ENCODE results near the gene KRTAP10-10. TPM values are rescaled to one million over a fixed set of nuclear protein-coding genes. Genes with fewer than 3 reads are reported as not detected.

The KRTAP10-10 gene
- total and polyA plus RNA-seq, 2 of the 8 experiments (the other 6 are each of a cell fraction or from before 2014, with no cell fraction given), result not detected

DNA sequence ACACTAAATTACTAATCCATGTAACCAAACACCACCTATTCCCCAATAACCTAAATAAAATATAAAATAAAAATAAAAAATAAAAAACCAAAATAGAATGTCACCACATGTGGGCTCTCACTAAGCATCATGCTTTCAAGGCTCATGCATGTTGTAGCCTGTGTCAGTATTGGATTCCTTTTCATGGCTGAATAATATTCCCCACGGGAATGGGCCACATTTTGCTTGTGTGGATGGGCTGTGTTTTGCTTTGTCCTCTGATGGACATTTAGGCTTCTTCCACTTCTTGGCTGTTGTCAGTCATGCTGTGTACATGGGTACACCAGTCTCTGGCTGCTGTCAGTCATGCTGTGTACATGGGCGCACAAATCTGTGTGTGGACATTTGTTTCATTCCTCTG lies 48.1 kb upstream of the KRTAP10-10 start:
- H2BK5ac ChIP-seq (ENCODE audit: low read depth, low read length), result no peak overlapping the region
- CTCF ChIA-PET (ENCODE audit: partially characterized antibody), result no interaction called here
- no peak overlapping the region for H3K56ac ChIP-seq (replicated peaks; ENCODE audit: insufficient read length, low read depth, low read length)
- H2AFZ ChIP-seq (ENCODE audit: low read length), result no peak overlapping the region
- H2BK20ac ChIP-seq (ENCODE audit: low read length), result no peak overlapping the region
- peak overlapping the region; percentile 17 for H4K91ac ChIP-seq (replicated peaks; ENCODE audit: insufficient read length, low read length)
- H2BK12ac ChIP-seq (ENCODE audit: low read depth, low read length), result no peak overlapping the region; the same call in 1 of the 2 replicates
- no peak overlapping the region for H4K8ac ChIP-seq (ENCODE audit: extremely low read depth, insufficient read depth, low read length)
- H3K36me3 ChIP-seq (ENCODE audit: control insufficient read depth in 2 of 4, insufficient read depth in 4 of 4, low read length in 3 of 4), result no peaks in the 10 kb centered on the region; a peak in 1 of 8 replicates
- H3K79me2 ChIP-seq (ENCODE audit: control insufficient read depth in 1 of 2, insufficient read depth in 2 of 2, low read length in 2 of 2), result no peaks in the 10 kb centered on the region
- no peaks in the 10 kb centered on the region for H3K79me1 ChIP-seq (ENCODE audit: low read depth, low read length)
- no peaks in the 10 kb centered on the region for H3K27me3 ChIP-seq (replicated peaks in 1 of 4; ENCODE audit: control insufficient read depth in 3 of 4, extremely low read depth in 1 of 4, insufficient read depth in 3 of 4, low read length in 3 of 4)
- no peak overlapping the region for H3K18ac ChIP-seq (ENCODE audit: extremely low read depth, low read length)
- H3K4me2 ChIP-seq (ENCODE audit: insufficient read depth in 1 of 2, low read depth in 2 of 2, low read length in 2 of 2), result no peak overlapping the region
- 91% methylated on average over 2 of the region's 2 CpGs; no CpG with 5 or more reads in 1 of the 2 experiments for WGBS, 2 experiments (ENCODE audit: extremely low coverage in 1 of 2, insufficient coverage in 1 of 2, insufficient read length in 1 of 2, insufficient replicate concordance in 2 of 2, low coverage in 1 of 2, low lambda C conversion rate in 2 of 2, missing lambda C conversion rate in 1 of 2)
- H3K4ac ChIP-seq (replicated peaks; ENCODE audit: insufficient read length, low read depth, low read length), result no peak overlapping the region
- 0 out of 2 replicates have a peak, but pooled peaks cover 4% of the 10 kb centered on the region for H3K23me2 ChIP-seq (ENCODE audit: low read depth, low read length)
- DNase-seq (ENCODE audit: low read depth in 1 of 2, low spot score in 2 of 2) (no peak), FAIRE-seq (no peak)
- POLR2A ChIA-PET (ENCODE audit: partially characterized antibody), result no interaction called here
- no peaks in the 10 kb centered on the region for H3K9me3 ChIP-seq (ENCODE audit: insufficient read depth in 2 of 2, low read depth in 1 of 2, low read length in 1 of 2)
- H3K23ac ChIP-seq (ENCODE audit: insufficient read length), result no peak overlapping the region
- no peak overlapping the region for H4K5ac ChIP-seq (ENCODE audit: insufficient read length, low read depth, low read length)
- no peak overlapping the region for H2BK15ac ChIP-seq (ENCODE audit: low read length)
- H2AK5ac ChIP-seq (ENCODE audit: low read depth, low read length), result no peak overlapping the region
- no peak overlapping the region for H3K14ac ChIP-seq (ENCODE audit: insufficient read length)
- H3K27ac ChIP-seq (ENCODE audit: low read depth, low read length), result no peak overlapping the region
- H2BK120ac ChIP-seq (replicated peaks; ENCODE audit: low read depth, low read length), result no peak overlapping the region
- no peak overlapping the region for H3K4me3 ChIP-seq (ENCODE audit: extremely low read depth in 1 of 4, insufficient read depth in 2 of 4, low read depth in 3 of 4, low read length in 4 of 4)
- no peak overlapping the region for H3K9ac ChIP-seq (replicated peaks in 1 of 4; ENCODE audit: extremely low read depth in 1 of 4, low read depth in 3 of 4, low read length in 3 of 4)
- H4K20me1 ChIP-seq (replicated peaks in 1 of 2; ENCODE audit: control insufficient read depth in 1 of 2, insufficient read depth in 2 of 2, low read length in 2 of 2), result no peaks in the 10 kb centered on the region
- peaks cover 2 to 15% (median 6%) of the 10 kb centered on the region in 4 experiments for H3K4me1 ChIP-seq (replicated peaks in 1 of 4; ENCODE audit: control insufficient read depth in 3 of 4, insufficient read depth in 4 of 4, low read length in 3 of 4)
- TF ChIP-seq CREB1 (IDR thresholded peaks at IDR 0.05) (no peak), PHF8 (conservative IDR thresholded peaks at IDR 0.05; ENCODE audit: low read depth, low read length) (no peak), KDM5A (IDR thresholded peaks at IDR 0.05; ENCODE audit: low read length) (no peak), SIN3A (conservative IDR thresholded peaks at IDR 0.05 in 1 of 2, IDR thresholded peaks at IDR 0.05 in 1 of 2; ENCODE audit: low read depth in 1 of 2, low read length in 2 of 2) (no peak), CHD1 (IDR thresholded peaks at IDR 0.05; ENCODE audit: low read depth, low read length) (no peak), RNF2 (IDR thresholded peaks at IDR 0.05; ENCODE audit: borderline replicate concordance, low read depth, low read length, missing control alignments, poor library complexity, severe bottlenecking) (no peak), BACH1 (IDR thresholded peaks at IDR 0.05; ENCODE audit: low read length) (no peak), RAD21 (IDR thresholded peaks at IDR 0.05 in 1 of 2, conservative IDR thresholded peaks at IDR 0.05 in 1 of 2; ENCODE audit: low read depth in 2 of 2, low read length in 2 of 2) (no peak), POU5F1 (IDR thresholded peaks at IDR 0.05; ENCODE audit: low read depth, low read length) (no peak), POLR2AphosphoS5 (IDR thresholded peaks at IDR 0.05; ENCODE audit: low read depth, low read length) (no peak), RXRA (IDR thresholded peaks at IDR 0.05; ENCODE audit: insufficient read depth, low read depth, low read length) (no peak), CBX8 (IDR thresholded peaks at IDR 0.05; ENCODE audit: borderline replicate concordance, low read depth, low read length) (no peak), HDAC2 (IDR thresholded peaks at IDR 0.05; ENCODE audit: borderline replicate concordance in 1 of 2, low read depth in 2 of 2, low read length in 2 of 2) (no peak), NANOG (IDR thresholded peaks at IDR 0.05; ENCODE audit: insufficient read depth, low read depth, low read length, poor library complexity, severe bottlenecking) (no peak)

Data from H1 (cell line).